HCT116 (cell line): ENCODE results near the gene C2orf81.

Source experiments
- CTCF ChIP-seq, 3 experiments: fragments of 200-600 bp in 1 of 3; sonication (generic) in 1 of 3; IDR thresholded peaks in 2 of 3; conservative IDR thresholded peaks in 1 of 3; 2 replicates each; pipeline ENCODE4 v1.5.1; 2012 to 2017; ENCODE audit warnings: low read depth in 2 of 3, low read length in 2 of 3, antibody characterized with exemption in 1 of 3, borderline replicate concordance in 1 of 3, control low read depth in 1 of 3, mild to moderate bottlenecking in 1 of 3, mixed read lengths in 1 of 3, mixed run types in 1 of 3, moderate library complexity in 1 of 3; ENCODE audit not compliant: insufficient read depth in 1 of 3
- EZH2 ChIP-seq: fragments of 200-600 bp; sonication (generic); IDR thresholded peaks from 2 replicates; pipeline ENCODE4 v1.6.1; 2017; ENCODE audit warnings: antibody characterized with exemption, mixed run types
- POLR2AphosphoS5 ChIP-seq: IDR thresholded peaks from 2 replicates; pipeline ENCODE4 v1.6.1; 2011; ENCODE audit warnings: mild to moderate bottlenecking, low read depth, low read length, moderate library complexity
- YY1 ChIP-seq: IDR thresholded peaks from 2 replicates; pipeline ENCODE4 v1.6.1; 2011; ENCODE audit warnings: low read length, low read depth, moderate library complexity, mild to moderate bottlenecking; ENCODE audit not compliant: insufficient replicate concordance; ENCODE audit errors: extremely low read depth
- ZBTB33 ChIP-seq: IDR thresholded peaks from 2 replicates; pipeline ENCODE4 v1.6.1; 2011; ENCODE audit warnings: mild to moderate bottlenecking, low read length, moderate library complexity; ENCODE audit not compliant: insufficient replicate concordance; ENCODE audit errors: extremely low read depth

- TF ChIP-seq ZBTB33 (no peak), EZH2 (no peak), CTCF (IDR thresholded peaks at IDR 0.05 in 2 of 3, conservative IDR thresholded peaks at IDR 0.05 in 1 of 3; ENCODE audit: borderline replicate concordance in 1 of 3, insufficient read depth in 1 of 3, low read depth in 2 of 3, low read length in 2 of 3) (no peak), POLR2AphosphoS5 (no peak), YY1 (no peak)
These were observed 48.7 kb downstream of the C2orf81 start for GRCh38 chr2:74372674-74373073.
